ENCODE data around the gene SLC35E3.
"Not testable (repeated sequence)": the region's sequence is repeated elsewhere in the genome, so short reads cannot be mapped to it uniquely, and the experiment has no call there.

Gene SLC35E3

DNA sequence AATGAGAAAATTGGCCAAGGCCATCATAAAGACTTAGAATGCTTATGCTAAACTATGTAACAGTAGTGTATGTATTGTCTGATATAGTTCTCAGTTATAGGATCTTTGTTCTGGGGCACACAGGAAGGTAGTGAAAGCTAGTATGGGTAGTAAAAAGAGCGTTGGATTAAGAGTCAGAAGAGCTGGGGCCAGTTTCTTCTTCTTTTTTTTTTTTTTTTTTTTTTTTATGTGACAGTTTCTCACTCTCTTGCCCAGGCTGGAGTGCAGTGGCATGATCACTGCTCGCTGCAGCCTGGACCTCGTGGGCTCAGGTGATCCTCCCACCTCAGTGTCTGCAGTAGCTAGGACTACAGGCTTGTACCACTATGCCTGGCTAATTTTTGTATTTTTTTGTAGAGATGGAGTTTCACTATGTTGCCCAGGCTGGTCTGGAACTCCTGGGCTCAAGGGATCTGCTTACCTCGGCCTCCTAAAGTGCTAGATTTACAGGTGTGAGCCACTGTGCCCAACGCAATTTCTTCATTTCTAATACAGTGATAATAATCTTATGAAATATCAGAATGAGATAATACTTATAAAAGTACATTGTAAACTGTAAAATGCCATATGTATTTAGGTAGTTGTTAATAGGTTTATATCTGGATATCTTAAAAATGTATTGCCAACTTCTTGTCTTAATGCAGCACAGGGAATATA is 69.4 kb downstream of the SLC35E3 start:
- no peak for DNase-seq

DNA sequence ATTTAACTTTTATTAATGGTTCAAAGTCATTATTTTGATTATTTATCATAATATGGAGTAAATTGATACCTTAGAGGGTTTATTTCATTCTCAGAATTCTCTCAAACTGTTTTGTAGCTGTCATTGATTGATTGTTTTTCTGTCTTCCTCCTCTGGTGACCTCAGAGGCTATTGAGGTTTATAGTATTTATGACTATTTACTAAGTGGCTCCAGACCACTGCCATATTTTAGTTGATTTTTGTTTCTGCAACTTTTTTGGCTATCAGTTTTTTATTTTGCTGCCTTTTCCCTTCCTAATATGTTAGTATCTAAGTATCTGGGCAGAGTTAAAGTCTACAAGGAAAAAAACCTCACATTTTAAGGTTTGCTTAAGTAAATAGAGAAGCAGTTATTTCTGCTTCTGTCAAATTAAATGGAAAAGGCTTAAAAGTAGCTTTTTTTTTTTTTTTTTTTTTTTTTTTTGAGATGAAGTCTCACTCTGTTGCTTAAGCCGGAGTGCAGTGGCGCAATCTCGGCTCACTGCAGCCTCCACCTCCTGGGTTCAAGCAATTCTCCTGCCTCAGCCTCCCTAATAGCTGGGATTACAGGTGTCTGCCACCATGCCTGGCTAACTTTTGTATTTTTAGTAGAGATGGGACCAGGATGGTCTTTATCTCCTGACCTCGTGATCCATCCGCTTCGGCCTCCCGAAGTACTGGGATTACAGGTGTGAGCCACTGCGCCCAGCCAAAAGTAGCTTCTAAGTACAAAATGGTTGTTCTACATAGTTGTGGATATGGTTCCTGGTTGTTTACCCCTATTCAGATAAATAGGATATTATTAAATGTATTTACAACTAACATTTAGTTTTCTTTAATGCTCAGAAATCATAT is 70.2 kb downstream of the SLC35E3 start:
- DNase-seq, result no peak

DNA sequence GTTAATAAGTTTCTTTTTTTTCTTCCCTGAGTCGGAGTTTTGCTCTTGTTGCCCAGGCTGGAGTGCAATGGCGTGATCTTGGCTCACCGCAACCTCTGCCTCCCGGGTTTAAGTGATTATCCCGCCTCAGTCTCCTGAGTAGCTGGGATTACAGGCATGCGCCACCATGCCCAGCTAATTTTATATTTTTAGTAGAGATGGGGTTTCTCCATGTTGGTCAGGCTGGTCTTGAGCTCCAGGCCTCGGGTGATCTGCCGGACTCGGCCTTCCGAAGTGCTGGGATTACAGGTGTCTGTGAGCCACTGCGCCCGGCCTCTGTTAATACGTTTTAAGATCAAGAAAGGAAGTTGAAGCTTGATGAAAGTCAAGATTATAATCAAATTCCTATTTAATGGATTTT is 73.5 kb downstream of the SLC35E3 start:
- not testable (repeated sequence) for DNase-seq

DNA sequence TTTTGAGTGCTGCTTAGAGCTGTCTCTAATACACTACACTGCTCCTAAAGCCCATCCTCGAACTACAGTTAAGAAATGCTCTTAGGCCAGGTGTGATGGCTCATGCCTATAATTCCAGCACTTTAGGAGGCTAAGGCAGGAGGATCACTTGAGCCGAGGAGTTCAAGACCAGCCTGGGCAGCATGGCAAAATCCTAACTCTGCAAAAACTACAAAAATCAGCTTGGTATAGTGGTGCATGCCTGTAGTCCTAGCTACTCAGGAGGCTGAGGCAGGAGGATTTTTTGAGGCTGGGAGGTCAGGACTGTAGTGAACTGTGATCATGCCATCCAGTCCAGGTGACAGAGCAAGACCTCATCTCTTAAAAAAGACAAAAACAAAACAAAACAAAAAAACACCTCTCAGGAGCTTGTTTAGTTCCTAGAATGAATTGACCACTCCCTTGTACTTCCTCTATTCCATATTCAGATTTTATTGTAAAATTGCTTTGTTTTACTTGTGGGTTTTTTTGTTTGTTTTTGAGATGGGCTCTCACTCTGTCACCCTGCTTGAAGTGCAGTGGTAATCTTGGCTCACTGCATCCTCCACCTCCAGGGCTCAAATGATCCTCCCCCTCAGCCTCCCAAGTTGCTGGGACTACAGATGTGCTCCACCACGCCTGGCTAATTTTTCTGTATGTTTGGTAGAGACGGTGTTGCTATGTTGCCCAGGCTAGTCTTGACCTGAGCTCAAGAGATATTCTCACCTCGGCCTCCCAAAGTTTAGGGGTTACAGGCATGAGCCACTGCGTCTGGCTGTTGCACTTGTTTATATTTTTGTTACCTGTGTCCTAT is 75.6 kb downstream of the SLC35E3 start:
- DNase-seq, result no peak

DNA sequence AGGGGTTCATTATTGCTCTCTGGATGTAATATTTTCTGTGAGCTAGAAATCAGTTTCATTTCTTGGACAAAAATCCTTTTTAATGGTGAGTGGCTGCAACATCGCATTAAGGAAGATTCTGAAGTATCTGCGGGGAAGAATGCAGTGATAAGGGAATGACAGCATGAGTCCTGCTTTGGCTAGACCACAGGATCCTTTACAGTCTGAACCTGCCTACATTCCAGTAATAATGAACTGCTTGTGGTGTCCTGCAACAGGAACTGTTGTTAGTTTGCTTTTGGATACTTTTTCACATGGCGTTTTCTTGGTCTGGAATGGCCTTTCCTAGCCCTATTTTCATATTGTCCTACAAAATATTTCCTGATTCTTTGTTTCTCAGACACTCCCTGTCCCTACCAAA is 77.7 kb downstream of the SLC35E3 start:
- no peak for DNase-seq

DNA sequence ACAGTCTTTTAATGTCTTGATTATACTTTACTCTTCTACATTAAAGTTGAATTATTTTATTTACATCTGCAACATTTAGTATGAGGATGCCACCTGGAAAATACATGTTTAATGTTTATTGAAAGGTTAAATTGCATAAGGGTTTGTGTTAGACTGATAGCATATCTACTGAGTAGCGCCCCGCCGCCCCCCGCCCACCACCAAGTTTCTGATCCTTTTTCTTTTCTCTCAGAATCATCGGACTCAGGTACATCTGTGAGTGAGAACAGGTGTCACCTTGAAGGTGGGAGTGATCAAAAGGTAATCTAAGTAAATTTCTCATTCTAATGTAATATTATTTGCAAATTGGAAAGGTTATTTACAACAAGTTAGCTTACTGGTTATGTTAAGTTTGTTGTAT is 78.2 kb downstream of the SLC35E3 start:
- no peak for DNase-seq

DNA sequence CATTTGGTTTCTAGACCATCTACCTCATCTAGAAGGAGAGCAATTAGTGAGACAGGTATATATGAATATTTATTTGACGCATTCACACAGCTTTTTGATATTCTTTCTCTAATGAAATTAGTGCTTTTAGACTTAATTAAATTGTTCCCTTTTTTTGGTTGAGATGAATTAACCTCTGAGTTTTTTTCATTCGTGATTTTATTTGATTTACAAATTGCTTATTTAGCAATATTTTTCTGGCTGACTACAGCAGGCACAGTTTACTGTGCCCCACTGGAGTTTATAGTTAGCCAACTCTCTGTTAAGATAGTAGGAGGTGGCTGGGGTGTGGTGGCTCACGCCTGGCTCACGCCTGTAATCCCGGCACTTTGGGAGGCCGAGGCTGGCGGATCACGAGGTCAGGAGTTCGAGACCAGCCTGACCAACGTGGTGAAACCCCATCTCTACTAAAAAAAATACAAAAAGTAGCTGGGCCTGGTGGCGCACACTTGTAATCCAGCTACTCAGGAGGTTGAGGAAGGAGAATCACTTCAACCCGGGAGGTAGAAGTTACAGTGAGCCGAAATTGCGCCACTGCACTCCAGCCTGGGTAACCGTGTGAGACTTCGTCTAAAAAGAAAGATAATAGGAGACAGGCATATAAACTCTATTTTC is 78.7 kb downstream of the SLC35E3 start:
- no peak for DNase-seq

DNA sequence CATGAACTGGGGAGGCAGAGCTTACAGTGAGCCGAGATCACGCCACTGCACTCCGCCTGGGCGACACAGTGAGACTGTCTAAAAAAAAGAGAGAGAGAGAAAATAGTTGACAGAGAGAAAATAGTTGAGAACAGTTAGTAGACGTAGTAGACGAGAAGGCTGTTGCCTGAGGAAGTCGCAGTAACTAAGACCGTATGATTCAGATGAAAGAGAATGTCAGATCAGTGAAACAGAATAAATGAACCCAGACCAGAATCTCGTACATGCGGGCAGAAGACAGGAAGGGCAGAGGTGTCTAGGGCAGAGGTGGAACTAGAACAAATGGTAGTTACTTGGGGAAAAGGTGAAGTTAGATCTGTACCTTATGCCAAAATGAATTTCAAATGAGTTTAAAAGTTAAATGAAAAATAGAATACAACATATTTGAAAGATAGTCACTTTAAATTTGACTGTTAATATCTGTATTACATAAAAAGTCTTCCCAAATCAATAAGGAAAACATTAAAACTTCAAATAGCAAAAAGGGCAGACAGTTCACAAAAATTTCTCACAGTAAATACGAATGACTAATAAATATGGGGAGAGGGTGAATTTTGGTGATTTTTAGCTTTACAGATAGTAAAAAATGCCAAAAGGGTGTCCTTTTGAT is 79.7 kb downstream of the SLC35E3 start:
- DNase-seq, result no peak

DNA sequence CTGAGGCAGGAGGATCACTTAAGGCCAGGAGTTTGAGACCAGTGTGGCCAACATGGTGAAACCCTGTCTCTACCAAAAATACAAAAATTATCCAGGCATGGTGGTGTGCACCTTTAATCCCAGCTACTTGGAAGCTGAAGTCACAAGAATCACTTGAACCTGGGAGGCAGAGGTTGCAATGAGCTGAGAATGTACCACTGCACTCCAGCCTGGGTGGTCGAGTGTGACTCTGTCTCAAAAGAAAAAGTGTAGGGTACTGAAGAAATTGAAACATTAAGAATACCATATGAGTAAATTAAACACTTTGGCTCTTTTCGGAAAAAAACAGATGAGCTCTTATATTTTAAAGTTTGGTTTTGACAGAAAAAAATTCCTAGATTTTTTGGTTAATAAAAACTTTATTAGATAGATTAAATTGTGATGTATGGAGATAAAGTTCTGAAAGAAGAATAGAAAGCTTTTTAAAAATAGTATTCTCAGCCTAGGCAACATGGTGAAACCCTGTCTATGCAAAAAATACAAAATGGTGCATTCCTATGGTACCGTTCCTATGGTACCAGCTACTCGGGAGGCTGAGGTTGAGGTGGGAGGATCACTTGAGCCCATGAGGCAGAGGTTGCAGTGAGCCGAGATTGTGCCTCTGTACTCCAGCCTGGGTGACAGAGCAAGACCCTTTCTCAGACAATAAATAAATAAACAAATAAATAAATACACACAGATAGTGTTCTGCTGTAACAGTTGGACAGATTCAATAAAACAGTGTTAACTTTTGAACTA is 82.1 kb downstream of the SLC35E3 start:
- no peak for DNase-seq

DNA sequence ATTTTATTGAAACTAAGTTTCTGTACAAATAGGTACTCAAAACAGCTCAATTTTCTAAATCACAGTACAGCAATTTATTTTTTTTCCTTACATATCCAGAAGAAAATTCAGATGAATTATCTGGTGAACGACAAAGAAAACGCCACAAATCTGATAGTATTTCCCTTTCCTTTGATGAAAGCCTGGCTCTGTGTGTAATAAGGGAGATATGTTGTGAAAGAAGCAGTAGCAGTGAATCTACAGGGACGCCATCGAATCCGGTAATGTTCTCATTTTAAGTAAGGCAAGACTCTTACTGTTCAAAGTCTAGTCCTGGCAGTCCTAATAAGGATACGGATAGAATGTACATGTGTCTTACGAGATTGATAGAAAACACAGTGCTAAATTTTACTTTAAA is 82.7 kb downstream of the SLC35E3 start:
- no peak for DNase-seq

Measured in CD4-positive, alpha-beta T cell treated with Interleukin-4 for 1 hour (primary cell).